Trophoblast cell (in vitro differentiated cells and primary cell): Measurements from ENCODE around the gene TENM3.
A peak's percentile ranks its signal among the peaks of the same experiment; 100 is the strongest.

ENCODE experiments used
- DNase-seq, 2 donors: peaks; one replicate each; pipeline ENCODE4 v3.0.0-alpha.2; 2016
- H2AFZ ChIP-seq: 2 replicates; pipeline ENCODE4 v1.6.1; 2013; ENCODE audit warnings: low read length, moderate library complexity, mild to moderate bottlenecking; ENCODE audit not compliant: insufficient read depth, poor library complexity
- H2AK5ac ChIP-seq: 2 replicates; pipeline ENCODE4 v1.6.1; 2013; ENCODE audit warnings: mild to moderate bottlenecking, low read length
- H2BK120ac ChIP-seq: 2 replicates; pipeline ENCODE4 v1.6.1; 2013; ENCODE audit warnings: low read length, mild to moderate bottlenecking, moderate library complexity; ENCODE audit not compliant: insufficient read depth, poor library complexity
- H2BK12ac ChIP-seq: 2 replicates; pipeline ENCODE4 v1.6.1; 2013; ENCODE audit warnings: mild to moderate bottlenecking, low read length, moderate library complexity
- H2BK5ac ChIP-seq: 2 replicates; pipeline ENCODE4 v1.6.1; 2013; ENCODE audit warnings: low read length, low read depth, moderate library complexity, mild to moderate bottlenecking; ENCODE audit not compliant: poor library complexity
- H3K14ac ChIP-seq: 2 replicates; pipeline ENCODE4 v1.6.1; 2013; ENCODE audit warnings: mild to moderate bottlenecking, low read length
- H3K18ac ChIP-seq: 2 replicates; pipeline ENCODE4 v1.6.1; 2013; ENCODE audit warnings: mild to moderate bottlenecking, low read length
- H3K23ac ChIP-seq: 2 replicates; pipeline ENCODE4 v1.6.1; 2013; ENCODE audit warnings: low read length
- H3K27ac ChIP-seq: 2 replicates; pipeline ENCODE4 v1.5.1; 2013; ENCODE audit warnings: low read depth, mild to moderate bottlenecking, inconsistent platforms, low read length, moderate library complexity
- H3K27me3 ChIP-seq: 2 replicates; pipeline ENCODE4 v1.6.1; 2013; ENCODE audit warnings: inconsistent platforms, mild to moderate bottlenecking, low read length, moderate library complexity; ENCODE audit not compliant: insufficient read depth
- H3K36me3 ChIP-seq, 2 experiments: 1 replicate in 1 of 2; 2 replicates in 1 of 2; pipeline ENCODE4 v1.6.1; 2013; ENCODE audit warnings: low read length in 2 of 2, mild to moderate bottlenecking in 2 of 2, moderate library complexity in 1 of 2; ENCODE audit not compliant: insufficient read depth in 2 of 2, control insufficient read depth in 1 of 2
- H3K4ac ChIP-seq: 2 replicates; pipeline ENCODE4 v1.6.1; 2013; ENCODE audit warnings: low read depth, mild to moderate bottlenecking, low read length, moderate library complexity
- H3K4me1 ChIP-seq, 2 experiments: 1 replicate in 1 of 2; 2 replicates in 1 of 2; pipeline ENCODE4 v1.6.1; 2013; ENCODE audit warnings: low read length in 2 of 2, mild to moderate bottlenecking in 2 of 2, moderate library complexity in 1 of 2; ENCODE audit not compliant: insufficient read depth in 2 of 2, control insufficient read depth in 1 of 2
- H3K4me2 ChIP-seq: 2 replicates; pipeline ENCODE4 v1.6.1; 2013; ENCODE audit warnings: inconsistent platforms, mild to moderate bottlenecking, low read length, moderate library complexity
- H3K4me3 ChIP-seq: 2 replicates; pipeline ENCODE4 v1.5.1; 2013; ENCODE audit warnings: mild to moderate bottlenecking, low read depth, low read length, inconsistent platforms
- H3K79me1 ChIP-seq: one replicate; pipeline ENCODE4 v1.6.1; 2013; ENCODE audit warnings: low read length
- H3K79me2 ChIP-seq: 2 replicates; pipeline ENCODE4 v1.6.1; 2013; ENCODE audit warnings: low read length, mild to moderate bottlenecking; ENCODE audit not compliant: control insufficient read depth, insufficient read depth, poor library complexity
- H3K9ac ChIP-seq: 2 replicates; pipeline ENCODE4 v1.6.1; 2013; ENCODE audit warnings: mild to moderate bottlenecking, low read length
- H3K9me3 ChIP-seq: 2 replicates; pipeline ENCODE4 v1.6.1; 2013; ENCODE audit warnings: low read depth, mild to moderate bottlenecking, control low read depth, inconsistent platforms, low read length; ENCODE audit not compliant: insufficient read depth
- H4K12ac ChIP-seq: 2 replicates; pipeline ENCODE4 v1.6.1; 2013; ENCODE audit warnings: low read depth, mild to moderate bottlenecking, low read length, moderate library complexity
- H4K8ac ChIP-seq: 2 replicates; pipeline ENCODE4 v1.6.1; 2013; ENCODE audit warnings: low read depth, mild to moderate bottlenecking, low read length, moderate library complexity
- H4K91ac ChIP-seq: one replicate; pipeline ENCODE4 v1.6.1; 2013; ENCODE audit warnings: low read depth, mild to moderate bottlenecking, low read length, moderate library complexity
- WGBS: extraction: QIAGEN DNeasy Blood & Tissue Kit; methylation state at CpG from one replicate; pipeline ENCODE4 v1.1.7; 2013; ENCODE audit warnings: missing lambda C conversion rate; ENCODE audit not compliant: insufficient read length, insufficient coverage; ENCODE audit errors: extremely low coverage; 5-methylcytosine and 5-hydroxymethylcytosine counted together

TENM3 gene

GRCh38 chr4:182640491-182640890 is 397.3 kb downstream of the TENM3 start:
- Histone ChIP-seq H3K36me3 (peaks cover 3 to 5% of the 10 kb centered on the region in 2 experiments), H2AK5ac (no peak overlapping the region), H2BK12ac (no peak overlapping the region), H3K4me1 (peaks cover 0 to 4% of the 10 kb centered on the region in 2 experiments), H3K9me3 (no peaks in the 10 kb centered on the region), H3K79me1 (no peaks in the 10 kb centered on the region), H3K23ac (no peak overlapping the region), H2AFZ (no peak overlapping the region), H3K27me3 (no peaks in the 10 kb centered on the region), H4K12ac (no peak overlapping the region), H4K8ac (no peak overlapping the region), H4K91ac (no peak overlapping the region), H3K14ac (no peak overlapping the region), H3K79me2 (no peaks in the 10 kb centered on the region), H3K4me2 (no peak overlapping the region), H2BK5ac (no peak overlapping the region), H2BK120ac (no peak overlapping the region), H3K18ac (no peak overlapping the region), H3K9ac (no peak overlapping the region), H3K4ac (no peak overlapping the region), H3K27ac (no peak overlapping the region), H3K4me3 (no peak overlapping the region)
- no peak for DNase-seq
- no CpG with 5 or more reads among the region's 3 CpGs for WGBS

DNA sequence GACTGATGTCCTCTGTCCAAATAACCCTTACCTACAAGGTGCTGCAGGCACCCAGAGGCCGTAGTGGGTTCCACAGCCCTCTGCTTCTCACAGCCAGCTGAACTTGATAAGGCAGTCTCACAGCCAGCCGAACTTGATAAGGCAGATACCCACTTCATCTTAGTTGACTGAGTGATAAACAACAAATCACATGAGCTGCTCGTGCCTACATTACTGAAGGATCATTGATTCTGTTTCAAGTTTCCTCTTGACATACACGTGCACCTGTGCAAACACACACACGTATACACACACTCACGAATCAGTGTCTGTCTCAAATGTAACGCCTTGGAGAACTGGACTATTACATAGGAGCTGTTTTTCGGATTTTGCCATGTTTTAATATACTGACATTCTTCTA is 397.7 kb downstream of the TENM3 start:
- H2AK5ac ChIP-seq = no peak overlapping the region
- H3K4me2 ChIP-seq = no peak overlapping the region
- H3K9me3 ChIP-seq = no peaks in the 10 kb centered on the region
- WGBS = no CpG with 5 or more reads among the region's 8 CpGs
- no peak overlapping the region for H3K4me3 ChIP-seq
- H3K27ac ChIP-seq = no peak overlapping the region
- H3K23ac ChIP-seq = no peak overlapping the region
- DNase-seq = no peak
- H3K79me1 ChIP-seq = no peaks in the 10 kb centered on the region
- H3K27me3 ChIP-seq = no peaks in the 10 kb centered on the region
- no peak overlapping the region for H2BK12ac ChIP-seq
- H3K79me2 ChIP-seq = no peaks in the 10 kb centered on the region
- H3K36me3 ChIP-seq = peaks cover 3 to 5% of the 10 kb centered on the region in 2 experiments
- H3K4me1 ChIP-seq = peaks cover 0 to 4% of the 10 kb centered on the region in 2 experiments
- H2BK120ac ChIP-seq = no peak overlapping the region
- H3K18ac ChIP-seq = no peak overlapping the region
- no peak overlapping the region for H3K4ac ChIP-seq
- H3K9ac ChIP-seq = no peak overlapping the region
- H4K8ac ChIP-seq = no peak overlapping the region
- H4K12ac ChIP-seq = no peak overlapping the region
- no peak overlapping the region for H2BK5ac ChIP-seq
- no peak overlapping the region for H2AFZ ChIP-seq
- H4K91ac ChIP-seq = no peak overlapping the region
- no peak overlapping the region for H3K14ac ChIP-seq

DNA sequence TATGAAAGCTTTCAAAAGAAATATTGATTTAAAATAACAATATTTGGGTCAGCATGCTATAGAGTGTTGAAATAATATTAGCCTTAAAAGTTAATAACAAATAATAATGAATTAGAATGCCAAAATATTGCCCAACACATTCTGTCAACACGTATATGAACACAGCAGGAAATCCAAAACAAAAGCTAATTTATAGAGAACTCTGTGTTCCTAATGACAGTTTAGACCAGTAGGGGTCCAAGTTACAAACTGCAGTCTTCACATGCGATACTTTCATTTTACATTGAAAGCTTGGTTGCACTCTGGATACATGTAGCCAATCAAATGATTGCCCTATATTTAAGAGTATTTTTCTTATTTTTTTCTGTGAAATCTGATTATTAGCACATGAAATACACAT is 399.6 kb downstream of the TENM3 start:
- peak in 1 of 2 donors; percentile 22 for DNase-seq
- Histone ChIP-seq H3K9me3 (no peaks in the 10 kb centered on the region), H2BK120ac (no peak overlapping the region), H4K8ac (no peak overlapping the region), H3K18ac (no peak overlapping the region), H3K4ac (no peak overlapping the region), H2AK5ac (no peak overlapping the region), H3K4me3 (no peak overlapping the region), H3K27ac (no peak overlapping the region), H3K36me3 (peaks cover 0 to 5% of the 10 kb centered on the region in 2 experiments), H2BK5ac (no peak overlapping the region), H3K27me3 (no peaks in the 10 kb centered on the region), H3K4me1 (peaks cover 0 to 4% of the 10 kb centered on the region in 2 experiments), H3K4me2 (no peak overlapping the region), H3K79me2 (no peaks in the 10 kb centered on the region), H2BK12ac (no peak overlapping the region), H3K14ac (no peak overlapping the region), H2AFZ (no peak overlapping the region), H3K9ac (no peak overlapping the region), H4K91ac (no peak overlapping the region), H4K12ac (no peak overlapping the region), H3K23ac (no peak overlapping the region), H3K79me1 (no peaks in the 10 kb centered on the region)
- no CpG with 5 or more reads among the region's 2 CpGs for WGBS

DNA sequence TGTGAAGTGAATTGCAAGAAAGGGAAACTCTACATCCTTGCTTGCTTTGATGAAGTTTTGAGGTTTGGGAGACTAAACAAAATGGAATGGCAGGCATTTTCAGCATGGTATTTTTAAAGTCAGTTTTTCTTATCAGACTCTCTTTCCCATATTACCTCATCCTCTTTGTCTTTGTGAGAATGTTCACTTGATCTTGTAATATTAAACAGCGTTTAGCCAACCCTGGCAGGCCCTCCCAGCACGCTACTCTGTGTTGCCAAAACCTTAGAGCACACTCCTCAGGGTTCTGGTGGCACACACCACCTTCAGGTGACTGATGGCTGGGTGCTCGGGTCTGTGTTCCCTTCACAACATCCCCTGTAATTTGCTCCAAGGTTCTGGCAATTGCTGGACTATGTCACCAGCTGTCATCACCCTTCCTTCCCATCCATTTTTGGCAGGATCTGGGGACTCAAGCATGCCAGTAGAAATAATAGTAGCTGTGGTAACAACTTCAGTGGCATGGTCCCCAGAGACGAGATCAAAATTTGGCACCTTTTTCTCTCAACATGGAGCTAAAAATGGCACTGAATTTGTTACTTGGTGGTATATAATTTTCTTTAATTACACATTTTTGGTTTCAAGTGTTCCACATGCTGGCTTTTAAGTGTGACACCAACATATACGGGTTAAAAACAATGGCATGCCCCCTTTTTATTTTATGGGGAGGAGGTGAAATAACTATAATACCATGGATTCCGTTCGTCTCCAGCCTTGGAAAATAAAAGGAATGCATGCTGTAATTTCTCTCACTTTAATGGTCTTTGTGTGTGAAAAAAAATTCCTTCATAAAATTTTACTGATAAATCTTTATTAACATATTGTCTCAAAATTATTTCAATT is 400.8 kb downstream of the TENM3 start:
- no CpG with 5 or more reads among the region's 7 CpGs for WGBS
- Histone ChIP-seq H3K23ac (no peak overlapping the region), H3K27ac (peak overlapping the region; percentile 43), H3K4me3 (no peak overlapping the region), H3K4me1 (peaks cover 0 to 4% of the 10 kb centered on the region in 2 experiments), H3K79me1 (no peaks in the 10 kb centered on the region), H3K79me2 (no peaks in the 10 kb centered on the region), H3K36me3 (peaks cover 0 to 3% of the 10 kb centered on the region in 2 experiments), H3K14ac (no peak overlapping the region), H3K9me3 (no peaks in the 10 kb centered on the region), H4K8ac (no peak overlapping the region), H2BK5ac (no peak overlapping the region), H2AFZ (no peak overlapping the region), H4K12ac (no peak overlapping the region), H3K27me3 (no peaks in the 10 kb centered on the region), H2BK12ac (no peak overlapping the region), H3K18ac (no peak overlapping the region), H3K9ac (no peak overlapping the region), H2BK120ac (no peak overlapping the region), H4K91ac (no peak overlapping the region), H3K4ac (no peak overlapping the region), H3K4me2 (peak overlapping the region; percentile 33), H2AK5ac (no peak overlapping the region)
- peak; percentile 37 to 74 for DNase-seq
